Activated CD4-positive, alpha-beta T cell treated with anti-CD3 and anti-CD28 coated beads, Interleukin-2, Interleukin-4, amounts not matched to agents 100 ng/mL and 50 ng/mL, durations not matched to agents 16 hours and 8 hours (primary cell): Measurements from ENCODE around the gene TBC1D16.
A peak's percentile ranks its signal among the peaks of the same experiment; 100 is the strongest.

Experiments
- DNase-seq: peaks from one replicate; pipeline ENCODE4 v3.0.0-alpha.2; 2020; ENCODE audit warnings: low spot score

The TBC1D16 gene

GRCh38 chr17:79938336-79939093 is 97.2 kb downstream of the TBC1D16 start:
- no peak for DNase-seq

DNA sequence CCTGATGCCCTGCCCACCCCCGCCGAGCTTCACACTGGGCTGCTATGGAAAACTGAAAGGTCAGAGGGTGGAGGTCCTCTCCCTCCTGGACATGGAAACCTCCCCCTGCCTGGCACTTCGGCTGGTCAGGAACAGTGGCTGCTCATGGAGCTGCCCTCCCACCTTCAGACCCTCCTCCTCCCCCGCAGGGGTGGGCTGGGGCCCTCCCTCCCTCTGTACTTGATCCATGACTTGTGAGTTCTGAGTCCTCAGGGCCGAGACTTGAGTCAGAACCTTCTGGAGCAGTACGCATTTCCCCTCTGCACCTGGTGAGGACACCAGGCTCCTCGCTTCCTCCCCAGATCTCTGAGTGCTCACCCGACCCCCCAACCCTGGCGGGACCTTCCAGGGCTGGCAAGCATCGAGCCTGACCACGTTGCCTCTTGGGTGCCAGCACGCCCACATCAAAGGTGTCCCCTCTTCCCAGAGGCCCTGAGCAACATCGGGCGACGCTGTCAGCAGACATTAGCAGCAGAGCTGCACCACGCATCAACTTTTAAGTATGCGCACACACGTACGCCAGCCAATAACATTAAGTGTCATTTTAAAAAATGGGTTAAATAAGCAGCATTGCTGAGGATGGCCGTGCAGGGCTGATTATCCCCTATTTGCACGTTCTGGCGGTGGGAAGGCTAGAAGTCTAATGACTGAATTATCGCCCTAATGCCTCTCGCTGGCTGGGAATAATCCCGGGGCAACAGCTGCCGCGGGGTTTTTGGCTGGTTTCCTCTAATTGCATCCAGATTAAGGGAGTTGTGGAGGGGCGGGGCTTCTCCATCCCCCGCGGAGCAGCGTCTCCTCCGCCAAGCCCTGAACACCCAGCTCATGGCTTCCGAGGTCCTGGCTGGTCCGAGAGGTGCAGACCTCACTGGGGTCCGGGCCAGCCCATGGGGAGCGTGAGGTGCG is 98.0 kb downstream of the TBC1D16 start:
- no peak for DNase-seq

DNA sequence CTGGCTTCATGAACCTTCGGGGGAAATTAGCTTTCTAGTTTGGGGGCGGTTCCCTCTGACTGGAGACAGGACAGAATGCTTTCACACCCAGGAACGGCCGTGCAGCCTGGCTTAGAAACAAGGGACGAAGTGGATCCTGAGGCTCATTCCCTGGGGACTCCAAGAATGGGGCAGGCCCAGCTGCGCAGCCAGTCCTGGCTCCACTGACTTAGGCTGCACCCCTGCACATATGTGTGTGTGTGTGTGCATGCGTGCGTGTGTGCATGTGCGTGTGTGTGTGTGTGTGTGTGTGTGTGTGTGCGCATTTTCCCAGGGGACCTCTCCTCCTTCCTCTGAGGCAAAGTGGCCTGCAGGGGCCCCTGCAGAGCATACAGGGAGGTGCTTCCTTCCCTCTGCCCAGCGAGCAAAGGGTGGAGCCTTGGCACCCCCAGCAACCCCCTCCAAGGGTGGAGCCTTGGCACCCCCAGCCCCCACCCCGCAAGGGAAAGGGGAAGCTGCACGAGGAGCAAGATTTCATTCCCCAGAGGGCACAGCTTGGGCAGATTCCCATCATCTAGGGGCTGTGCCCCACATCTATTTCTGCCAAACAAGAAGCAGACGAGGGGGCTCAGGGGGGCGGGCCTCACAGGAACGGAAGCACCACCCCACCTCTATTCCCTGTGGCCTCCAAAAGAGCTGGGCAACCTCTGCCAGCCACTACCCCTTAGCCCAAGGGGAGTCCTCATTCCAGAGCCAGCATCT is 98.9 kb downstream of the TBC1D16 start:
- no peak for DNase-seq

- DNase-seq: no peak
Observed at GRCh38 chr17:79936050-79936449, 99.6 kb downstream of the TBC1D16 start.

DNA sequence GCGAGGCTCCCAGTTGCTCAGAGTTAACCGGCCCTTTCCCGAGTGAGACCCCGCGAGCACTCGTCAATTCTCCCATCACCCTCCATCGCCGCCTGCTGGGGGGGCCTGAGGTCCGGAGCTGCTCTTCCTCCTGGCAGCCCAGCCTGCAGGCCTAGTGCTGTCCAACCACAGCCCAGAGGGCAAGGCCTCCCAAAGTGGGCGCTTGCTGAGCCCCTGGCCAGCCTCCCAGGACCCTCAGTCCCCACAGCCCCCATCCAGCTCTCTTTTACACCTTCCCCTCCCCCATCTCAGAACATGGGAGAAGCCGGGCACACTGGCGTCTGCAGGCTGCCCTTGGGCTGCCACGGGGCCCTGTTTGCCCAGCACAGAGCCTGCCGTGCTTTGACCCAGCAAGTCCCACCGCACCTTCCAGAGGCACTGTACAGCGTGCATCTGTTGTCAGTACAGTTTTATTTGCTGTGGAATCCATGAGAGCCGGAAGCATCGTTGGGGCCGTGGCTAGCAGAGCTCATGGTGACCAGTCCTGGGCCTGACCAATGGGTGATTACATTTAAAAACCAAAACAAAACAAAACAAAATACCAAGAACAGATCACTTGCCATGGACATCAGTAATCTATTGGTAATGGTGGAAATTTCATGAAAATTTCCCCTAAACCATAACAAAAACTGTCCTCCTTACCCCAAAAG is 100.3 kb downstream of the TBC1D16 start:
- DNase-seq: no peak

DNA sequence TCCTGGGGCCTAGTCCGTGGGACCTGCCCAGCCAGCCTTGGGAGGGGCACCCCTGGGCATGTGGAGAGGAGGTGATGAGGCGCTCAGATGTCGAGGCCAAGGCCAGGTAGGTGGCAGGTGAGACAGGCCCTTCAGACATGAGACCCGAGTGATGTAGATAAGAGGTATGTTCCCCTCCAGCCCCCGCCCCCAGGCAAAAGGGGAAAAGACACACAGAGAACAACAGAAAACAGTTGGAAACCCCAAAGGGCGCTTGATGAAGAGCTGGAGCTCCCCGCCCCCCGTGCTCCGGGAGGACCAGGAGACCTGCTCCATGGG is 101.1 kb downstream of the TBC1D16 start:
- DNase-seq: no peak

- DNase-seq: peak; percentile 24
Observed at GRCh38 chr17:79933863-79934652, 101.6 kb downstream of the TBC1D16 start.

DNA sequence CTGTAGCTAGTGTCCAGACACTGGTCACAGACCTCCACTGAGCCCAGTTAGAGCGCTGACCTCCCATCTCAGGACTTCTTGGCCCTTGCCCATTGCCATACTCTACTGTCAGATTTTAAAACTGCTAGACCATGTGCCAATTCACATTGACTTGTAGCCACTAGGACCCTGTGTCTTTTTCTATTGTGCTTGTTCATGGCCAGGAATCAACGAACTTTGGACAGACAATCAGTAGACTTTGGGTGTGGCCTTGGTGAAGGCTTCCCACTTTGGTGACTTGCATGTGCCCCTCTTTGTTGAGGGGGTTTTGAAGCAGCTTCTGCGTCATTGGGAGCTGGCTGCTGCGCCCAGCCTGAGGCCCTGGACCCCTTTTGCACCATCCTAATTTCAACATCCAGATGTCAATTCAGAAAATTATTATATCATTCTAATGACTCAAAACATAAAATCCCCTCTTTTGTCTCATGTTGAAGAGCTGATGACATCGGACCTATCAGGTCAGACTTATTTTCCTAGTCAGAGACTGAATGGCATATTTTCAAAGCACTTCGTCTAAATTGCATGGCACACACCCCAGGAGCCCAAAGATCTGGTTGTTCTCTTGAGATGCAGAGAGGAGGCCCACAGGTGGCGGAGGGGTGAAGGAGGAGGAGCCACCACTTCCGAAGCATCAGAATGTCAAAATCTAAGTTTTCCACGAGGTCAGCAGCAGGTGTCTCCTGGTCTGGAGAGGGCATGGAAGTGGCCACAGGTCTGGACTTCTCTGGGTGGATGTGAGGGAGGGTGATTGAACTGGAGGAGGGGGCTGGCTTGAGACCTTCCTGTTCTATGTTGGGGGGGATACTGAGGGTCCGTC is 103.0 kb downstream of the TBC1D16 start:
- DNase-seq: no peak

DNA sequence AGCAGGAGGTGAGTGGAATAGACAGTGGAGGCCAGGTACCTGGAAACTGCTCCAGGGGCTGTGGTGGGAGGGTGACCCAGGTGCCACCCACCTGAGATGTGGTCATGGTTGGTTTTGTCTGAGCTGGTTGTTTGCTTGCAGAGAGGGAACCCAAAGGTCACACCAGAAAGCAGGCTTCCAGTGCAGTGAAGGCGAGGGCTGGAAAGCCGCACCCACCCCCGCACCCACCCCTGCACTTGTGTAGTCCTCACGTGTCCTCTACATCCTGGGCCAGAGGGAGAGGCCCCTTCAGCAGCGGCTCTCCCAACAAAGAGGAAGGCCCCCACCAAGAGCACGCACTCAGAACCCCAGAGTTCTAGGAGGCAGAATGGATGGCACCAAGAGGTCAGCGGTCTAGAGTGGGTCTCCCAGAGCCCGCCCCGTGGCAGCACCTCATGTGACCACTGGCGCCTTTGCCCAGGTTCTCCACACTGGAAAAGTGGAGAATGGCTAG is 103.8 kb downstream of the TBC1D16 start:
- no peak for DNase-seq

DNA sequence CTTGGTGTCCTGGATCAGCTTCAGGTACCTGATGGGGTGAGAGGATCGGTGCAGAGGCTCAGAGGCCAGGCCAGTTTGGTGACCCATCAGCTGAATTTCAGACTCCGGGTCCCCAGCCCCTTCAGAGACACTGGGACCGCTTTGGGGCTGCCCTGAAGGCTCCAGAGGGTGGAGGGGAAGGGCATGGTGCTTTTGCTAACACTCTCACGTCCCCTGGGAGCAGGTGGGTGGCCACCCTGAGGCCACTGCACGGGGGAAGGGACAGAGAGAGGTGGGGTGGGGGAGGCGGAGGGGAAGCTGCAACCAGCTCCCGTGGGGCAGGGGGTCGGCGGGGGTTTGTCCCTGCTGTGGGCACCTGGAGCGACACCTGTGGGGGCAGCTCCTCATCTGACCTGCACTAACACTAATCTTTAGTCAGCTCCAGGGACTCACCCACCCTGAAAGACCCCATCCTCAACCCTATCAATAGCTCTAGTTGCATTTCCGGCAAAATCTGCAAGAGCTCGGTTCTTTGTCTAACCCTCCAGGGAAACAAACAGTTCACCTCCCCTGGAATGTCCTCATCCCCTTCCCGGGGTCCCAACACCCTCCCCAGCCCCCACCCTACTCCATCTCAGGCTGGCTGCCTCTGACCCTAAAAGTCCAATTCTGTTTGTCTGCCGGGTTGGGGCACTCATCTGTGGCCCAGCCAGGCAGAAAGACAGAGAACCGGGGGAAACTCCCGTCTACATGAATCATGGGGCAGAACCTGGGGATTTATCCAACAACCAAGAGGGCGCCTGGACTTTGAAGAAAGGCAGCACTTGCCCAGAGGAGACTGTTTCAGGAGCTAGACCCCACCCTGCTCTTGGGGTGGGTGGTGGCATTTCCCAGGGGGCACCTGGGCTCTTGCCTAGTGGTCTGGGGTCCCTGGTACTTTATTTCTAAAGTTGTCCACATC is 104.5 kb downstream of the TBC1D16 start:
- DNase-seq: no peak

DNA sequence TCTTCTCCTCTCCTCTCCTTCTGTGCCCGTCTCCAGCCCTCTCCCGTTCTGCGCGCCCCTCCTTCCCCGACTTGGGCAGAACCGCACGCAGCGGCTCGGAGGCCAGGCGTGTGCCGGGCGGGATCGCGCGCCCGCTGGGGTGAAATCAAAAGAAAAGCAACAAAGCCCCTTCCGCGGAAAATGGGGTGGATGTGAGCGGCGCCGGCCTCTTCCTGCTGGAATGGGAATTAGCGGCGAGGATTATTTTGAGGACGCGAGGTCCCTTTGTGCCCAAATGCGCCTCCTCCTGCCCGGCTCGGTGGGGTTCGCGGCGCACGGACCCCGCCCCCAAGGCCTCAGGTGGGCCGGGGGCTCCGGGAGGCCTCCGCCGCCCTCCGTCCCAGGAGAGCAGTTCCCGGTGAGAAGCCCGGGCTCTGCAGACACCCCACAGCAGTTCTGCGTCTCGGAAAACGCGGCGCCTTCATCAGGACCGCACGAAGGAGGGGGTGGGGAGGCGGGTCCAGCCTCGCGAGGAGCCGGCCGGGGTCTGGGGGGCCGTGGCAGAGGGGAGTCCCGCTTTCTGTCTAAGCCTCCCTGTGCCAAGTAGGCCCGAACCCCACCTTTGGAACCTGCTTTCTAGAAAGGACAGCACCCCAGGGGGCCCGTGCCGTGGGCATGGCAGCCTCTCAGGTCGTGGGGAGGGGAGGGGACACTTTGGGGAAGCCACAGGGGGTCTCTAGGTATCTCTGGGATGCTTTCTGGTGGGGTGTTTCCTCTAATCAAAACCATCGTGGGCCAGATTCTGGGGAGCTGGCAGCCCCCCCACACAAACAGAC is 105.4 kb downstream of the TBC1D16 start:
- no peak for DNase-seq

DNA sequence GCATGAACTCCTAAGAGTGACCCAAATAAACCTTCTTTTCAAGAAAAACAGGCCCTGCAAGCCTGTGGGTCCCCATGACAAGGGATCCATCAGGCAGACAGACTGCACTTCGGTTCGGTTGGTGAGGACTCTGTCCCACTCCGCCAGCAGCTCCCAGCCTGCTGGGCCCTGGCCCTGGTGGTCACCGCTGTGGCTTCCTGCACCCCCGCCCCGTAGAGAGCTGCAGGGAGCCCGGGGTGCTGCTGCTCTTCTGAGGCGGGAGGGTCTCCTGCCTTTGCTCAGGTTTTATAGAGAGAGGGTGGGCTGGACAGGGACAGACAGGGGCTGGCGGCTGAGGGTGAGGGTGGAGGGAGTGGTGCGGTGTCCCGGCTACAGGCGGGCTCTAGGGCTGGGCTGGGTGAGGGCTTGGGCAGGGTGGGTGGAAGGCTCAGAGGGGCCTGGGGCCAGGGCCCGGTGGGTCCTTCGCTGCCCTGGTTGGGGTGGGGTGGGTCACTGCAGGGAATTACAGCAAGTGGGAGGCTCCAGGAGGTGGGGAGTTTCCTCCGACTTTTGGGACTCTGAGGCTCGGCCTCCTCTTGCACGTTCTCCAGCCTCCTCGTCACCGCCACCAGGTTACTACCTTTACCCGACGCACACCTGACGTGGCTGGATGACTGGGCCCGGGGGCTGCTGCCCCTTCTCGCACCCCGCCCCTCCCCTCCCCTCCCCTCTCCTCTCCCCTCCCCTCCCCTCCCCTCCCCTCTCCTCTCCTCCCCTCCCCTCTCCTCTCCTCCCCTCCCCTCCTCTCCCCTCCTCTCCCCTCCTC is 106.2 kb downstream of the TBC1D16 start:
- no peak for DNase-seq

DNA sequence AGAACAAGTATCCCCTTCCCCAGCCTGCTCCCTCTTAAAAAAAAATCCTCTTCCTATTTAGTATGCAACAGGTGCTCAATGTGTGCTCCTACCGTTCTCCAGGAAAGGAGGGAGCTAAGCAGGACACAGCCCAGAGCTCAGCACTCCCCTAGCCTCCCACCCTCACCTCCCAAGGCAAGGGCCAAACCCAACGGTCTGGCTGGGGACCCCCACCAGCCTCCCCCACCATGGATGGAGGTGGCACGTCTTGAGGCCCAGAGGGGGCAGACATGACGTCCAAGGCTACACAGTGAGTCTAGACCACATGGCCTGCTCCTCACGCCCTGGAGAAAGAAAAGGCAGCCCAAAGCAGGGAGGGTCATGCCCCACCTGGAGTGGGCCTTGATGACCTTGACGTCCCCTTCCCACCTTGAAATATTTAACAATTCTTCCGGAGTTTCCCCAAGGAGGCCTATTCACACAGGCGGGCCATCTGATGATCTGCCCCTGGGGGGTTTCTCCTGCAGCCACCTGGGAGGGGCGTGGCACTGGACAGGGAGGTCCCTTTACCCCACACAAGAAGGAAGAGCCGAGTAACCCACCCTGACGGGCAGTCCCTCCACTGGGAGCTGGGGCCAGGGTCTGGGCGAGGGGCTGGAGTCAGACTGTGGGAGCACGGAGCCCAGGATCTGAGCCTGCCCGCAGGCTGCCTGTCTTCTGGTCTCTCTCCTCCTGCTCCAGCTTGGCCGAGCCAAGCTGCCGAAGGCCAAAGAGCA is 107.0 kb downstream of the TBC1D16 start:
- DNase-seq: no peak

DNA sequence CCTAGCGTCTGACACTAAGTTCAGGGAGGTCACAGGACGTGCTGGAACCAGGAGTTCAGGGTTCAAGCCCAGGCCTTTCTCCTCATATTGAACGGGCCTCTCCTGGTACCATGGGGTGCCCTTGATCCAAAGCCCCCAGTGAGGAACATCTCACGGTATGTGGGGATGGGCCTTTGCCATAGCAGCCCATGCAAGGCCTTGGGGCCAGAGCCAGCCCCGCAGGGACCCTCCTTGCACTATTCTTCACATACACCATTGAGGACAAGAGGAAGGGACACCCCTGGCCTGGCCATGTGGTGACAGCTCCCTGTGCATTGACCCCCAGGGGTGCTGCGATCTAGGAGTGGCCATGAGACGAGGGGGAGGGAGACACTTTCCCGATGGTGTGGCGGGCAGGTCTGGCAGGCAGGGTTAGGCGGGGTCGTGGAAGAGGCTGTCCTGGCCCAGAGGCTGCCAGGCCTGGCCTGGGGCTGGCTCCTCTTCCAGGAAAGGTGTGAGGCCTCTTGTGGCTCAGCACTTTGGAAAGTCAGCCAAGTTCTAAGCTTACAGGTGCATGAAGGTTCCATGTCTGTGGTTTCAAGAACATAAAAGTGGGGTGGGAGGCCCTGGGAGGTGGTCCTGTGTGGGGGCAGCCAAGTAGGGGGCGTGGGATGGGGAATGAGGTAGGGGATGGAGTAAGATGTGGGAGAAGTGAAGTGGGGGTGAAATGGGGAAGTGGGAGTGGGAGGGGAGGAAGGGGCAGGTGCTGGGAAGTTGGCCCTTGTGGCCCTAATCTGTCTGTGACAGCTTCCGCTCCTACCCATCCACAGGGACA is 107.8 kb downstream of the TBC1D16 start:
- no peak for DNase-seq

DNA sequence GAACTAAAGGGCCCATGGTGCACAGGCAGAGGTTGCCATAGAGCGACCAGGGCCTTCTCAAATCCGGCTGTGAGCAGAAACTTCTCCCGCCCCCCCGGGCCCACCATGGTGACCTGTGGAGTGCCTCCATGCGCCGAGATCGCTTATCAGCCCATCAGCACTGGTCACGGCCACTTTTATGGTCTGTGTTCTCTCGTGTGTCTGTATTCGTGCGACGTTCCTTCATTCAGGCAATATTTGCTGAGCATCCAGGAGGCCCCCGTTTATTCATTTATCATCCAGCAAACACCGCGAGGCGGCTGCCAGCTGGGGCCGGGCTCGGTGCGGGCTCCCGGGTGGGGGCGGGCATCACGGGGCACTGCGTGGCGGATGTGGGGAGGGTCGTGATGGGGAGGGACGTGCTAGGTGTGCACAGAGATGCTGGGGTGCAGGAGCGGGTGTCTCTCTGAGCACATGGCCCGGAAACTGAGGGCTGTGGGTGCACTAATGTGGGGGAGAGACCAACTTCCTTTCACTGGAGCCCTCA is 108.5 kb downstream of the TBC1D16 start:
- DNase-seq: no peak
